GM19099 (cell line): ENCODE measurements around the gene TMEM220.

Source experiments
- POLR2A ChIP-seq: IDR thresholded peaks from 3 replicates; pipeline ENCODE4 v1.6.1; 2011; ENCODE audit warnings: low read depth; ENCODE audit not compliant: insufficient read length; ENCODE audit errors: extremely low read depth

The TMEM220 gene

DNA sequence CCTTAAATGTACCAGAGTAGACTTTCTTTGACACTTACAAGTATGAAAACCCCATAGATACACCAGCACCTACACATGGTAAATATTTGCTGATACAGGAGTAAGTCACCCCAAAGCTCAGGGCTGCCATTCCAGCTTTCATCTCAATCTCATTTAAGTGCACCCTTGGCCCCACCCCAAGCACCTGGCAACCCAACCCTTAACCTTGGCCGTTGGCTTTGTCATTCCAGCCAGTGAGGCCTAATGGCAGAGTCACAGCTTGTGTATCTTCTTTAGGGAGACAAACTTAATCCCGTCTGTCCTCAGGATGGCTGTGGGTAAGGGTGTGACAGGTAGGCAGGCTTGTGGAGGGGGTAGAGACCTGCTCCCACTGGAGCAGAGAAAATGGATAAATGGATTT is 31.5 kb upstream of the TMEM220 start:
- TF ChIP-seq POLR2A, result no peak

DNA sequence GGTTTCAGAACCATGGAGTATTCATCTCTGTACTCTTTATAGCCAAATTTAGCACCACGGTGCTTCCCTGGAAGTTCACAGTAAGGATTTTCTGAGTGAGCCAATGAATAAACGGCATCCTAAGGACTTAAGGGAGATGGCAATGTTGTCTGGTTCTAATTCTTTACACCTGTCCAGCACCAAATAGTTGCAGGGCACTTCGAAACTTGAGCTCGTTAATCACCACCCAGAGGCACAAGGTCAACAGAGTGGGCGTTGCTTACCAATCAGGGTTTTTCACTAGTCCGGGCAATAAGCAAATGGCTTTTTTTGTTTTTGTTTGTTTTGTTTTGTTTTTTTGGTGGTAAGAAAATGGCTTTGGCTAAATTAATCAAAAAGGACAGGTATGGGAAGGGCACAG is 28.2 kb upstream of the TMEM220 start:
- no peak for TF ChIP-seq POLR2A

DNA sequence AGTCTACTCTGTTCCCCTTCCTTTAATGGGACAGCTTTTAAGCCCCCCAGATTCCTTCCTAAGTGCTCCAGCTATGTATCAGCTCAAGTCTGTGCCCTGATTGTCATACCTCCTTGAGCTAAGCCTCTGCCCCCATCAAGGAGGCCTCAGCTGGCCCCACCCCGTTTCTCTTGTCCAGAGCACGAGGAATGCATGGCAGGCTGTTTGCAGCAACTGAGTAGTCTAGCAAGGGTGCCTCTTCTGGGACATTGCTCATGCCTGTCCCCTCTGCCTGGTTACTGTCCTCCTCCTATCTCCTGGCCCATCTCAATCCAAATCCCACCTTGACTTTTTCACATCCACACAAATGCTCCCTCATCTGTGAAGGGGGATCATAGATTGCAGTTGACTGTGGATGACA is 27.8 kb upstream of the TMEM220 start:
- TF ChIP-seq POLR2A, result no peak

DNA sequence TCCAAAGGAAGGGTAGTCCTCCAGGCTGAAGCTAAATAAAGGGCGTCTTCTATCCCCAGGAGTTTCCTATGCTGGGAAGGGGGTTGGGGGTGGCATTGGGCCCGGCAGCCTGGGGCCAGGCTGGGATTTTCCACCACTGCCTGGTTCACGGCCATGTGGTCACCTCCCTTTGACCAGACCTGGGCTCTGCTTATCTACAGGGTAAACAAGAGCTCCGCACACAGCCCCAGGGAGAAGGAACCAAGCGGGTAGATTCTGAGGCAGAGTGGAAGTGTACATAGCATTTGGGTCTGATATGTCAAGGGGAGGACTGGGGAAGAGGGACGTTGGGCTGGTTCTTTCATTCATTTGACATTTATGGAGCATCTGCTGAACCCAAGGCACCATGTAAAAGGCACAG is 27.2 kb upstream of the TMEM220 start:
- no peak for TF ChIP-seq POLR2A

DNA sequence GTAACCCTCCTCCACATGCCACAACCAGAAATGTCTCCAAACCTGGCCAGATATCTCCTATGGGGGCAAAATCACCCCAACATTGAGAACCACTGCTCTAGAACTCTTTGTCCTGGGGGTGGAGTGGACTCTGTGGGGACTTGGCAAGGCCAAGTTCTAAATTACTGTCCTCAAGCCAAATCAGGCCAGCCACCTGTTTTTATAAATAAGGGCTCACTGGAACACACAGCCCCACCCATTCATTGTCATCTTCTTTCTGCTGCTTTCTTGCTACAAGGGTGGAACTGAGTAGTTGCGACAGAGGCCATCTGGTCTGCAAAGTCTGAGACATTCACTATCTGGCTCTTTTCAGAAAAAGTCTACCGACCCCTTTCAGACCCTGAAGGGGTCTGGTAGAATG is 26.8 kb upstream of the TMEM220 start:
- TF ChIP-seq POLR2A, result no peak

DNA sequence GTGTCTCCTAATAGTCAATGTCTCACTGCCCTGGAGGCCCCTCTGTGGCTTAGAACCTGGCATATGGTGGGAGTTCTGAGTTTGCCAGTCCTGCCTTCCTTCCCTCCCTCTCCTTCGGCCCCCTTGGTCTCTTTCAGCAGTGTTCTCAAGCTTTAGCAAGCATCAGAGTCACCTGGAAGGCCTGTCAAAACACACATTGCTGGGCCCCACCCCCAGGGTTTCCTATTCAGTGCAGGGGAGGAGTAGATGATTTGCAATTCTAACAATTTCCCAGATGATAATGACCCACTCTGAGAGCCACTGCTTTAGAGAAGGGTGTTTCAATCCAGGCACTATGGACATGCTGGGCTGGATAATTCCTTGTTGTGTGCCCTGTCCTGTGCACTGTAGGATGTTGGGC is 26.4 kb upstream of the TMEM220 start:
- no peak for TF ChIP-seq POLR2A

DNA sequence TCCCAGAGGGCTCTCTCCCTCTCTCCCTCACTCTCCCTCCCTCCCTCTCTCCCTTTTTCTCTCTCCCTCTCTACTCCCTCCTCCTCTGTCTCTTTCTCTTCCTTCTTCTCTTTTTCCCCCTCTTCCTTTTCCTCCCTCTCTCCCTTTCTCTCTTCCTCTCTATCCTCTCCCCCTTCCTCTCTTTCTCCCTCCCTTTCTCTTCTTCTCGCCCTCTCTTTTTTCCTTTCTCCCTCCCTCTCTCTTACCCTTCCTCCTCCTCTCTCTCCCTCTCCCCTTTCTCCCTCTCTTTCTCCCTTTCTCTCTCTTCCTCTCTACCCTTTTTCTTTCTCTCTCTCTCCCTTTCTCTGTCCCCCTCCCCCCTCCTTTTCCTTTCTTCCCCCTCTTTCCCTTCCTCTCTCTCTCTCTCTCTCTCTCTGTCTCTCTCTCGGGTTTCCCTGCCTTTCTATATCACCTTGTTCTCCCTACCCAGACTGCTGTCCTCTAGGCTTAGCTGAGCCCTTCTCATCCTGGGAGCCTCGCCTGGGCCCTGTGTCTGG is 25.8 kb upstream of the TMEM220 start:
- TF ChIP-seq POLR2A, result no peak

DNA sequence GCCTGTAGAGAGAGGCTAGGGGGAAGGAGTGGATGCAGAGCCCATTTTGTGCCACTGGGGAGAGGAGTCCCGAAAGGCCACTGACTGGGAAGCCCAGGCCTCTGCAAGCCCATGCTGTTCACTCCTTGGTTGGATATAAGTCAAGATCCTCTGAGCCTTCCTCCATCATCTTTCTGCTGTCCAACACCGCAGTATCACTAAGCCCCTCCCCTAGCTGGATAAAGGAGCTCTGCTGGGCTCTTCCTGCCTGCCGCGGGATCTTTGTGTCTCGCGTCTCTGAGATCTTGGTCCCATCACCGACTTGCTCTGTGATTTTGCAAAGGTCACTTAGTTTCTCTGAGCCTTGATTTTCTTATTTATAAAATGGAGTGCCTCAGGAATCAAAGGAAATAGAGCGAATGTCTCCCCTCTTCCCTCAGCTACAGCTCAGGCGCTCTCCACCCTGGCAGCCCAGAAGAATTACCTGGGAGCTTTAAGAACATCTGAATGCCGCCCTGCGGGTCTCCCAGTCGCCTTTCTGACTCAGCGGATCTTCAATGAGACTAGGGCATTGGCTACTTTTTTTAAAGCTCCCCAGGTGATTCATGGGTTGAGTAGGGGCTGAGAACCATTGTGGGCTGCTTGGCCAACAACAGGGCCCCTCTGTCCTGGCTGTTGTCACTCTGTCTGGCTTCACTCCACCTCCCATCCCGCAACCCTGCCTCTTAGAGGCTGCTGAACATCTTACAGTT is 25.2 kb upstream of the TMEM220 start:
- TF ChIP-seq POLR2A, result no peak

DNA sequence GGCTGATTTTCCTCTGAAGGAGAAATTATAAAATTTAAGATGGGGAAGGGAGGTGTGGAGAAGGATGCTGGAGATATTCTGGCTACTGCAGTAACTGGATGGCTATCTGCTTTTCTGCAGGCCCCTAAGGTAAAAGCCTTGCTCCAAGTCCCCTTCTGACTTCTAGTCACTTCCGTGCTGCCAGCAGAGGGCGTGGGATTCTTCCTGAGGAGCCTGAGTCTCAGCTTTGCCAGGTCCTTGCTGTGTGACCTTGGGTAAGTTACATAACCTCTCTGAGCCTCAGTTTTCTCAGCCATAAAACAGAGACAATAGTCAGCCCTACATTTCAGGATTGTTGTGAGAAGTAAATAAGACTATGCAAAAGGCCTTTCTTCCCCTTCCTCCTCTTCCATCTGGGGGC is 24.3 kb upstream of the TMEM220 start:
- no peak for TF ChIP-seq POLR2A

DNA sequence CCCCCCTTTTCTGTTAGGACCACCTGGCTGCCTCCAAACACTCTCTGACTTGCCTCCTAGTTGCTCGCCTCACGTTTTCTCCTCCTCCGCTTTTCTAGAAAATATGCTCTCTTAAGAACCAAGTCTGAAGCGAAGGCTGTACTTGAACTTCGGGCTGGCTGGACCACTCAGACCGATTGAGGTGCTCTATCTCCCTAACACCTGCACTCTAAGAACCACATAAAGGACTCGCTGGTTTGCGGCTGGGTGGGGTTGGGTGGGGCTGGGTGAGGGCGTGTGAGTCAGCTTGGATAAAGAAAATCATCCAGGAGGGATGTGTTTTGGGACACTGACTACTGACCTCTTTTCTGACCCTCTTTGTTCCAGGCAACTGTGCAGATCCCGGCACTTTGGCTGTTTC is 22.9 kb upstream of the TMEM220 start:
- TF ChIP-seq POLR2A, result no peak

DNA sequence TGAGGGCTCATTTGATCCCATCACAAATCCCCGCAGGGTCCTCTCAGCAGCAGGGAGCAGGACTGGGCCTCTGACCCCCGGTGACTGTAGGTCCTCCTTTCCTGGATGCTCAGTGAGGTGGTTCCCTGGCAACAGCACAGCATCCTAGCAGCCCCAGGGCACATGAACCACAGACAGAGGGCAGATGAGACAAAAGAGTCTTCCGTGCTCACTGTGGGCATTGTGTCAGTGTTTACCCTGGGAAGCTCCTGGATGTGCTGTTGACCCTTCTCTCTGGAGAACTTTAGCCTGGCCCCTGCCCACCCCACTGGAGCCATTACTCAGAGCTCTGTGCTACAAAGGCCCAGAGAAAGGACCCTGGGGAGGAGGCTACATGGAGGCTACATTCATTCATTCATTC is 21.7 kb upstream of the TMEM220 start:
- TF ChIP-seq POLR2A, result no peak

DNA sequence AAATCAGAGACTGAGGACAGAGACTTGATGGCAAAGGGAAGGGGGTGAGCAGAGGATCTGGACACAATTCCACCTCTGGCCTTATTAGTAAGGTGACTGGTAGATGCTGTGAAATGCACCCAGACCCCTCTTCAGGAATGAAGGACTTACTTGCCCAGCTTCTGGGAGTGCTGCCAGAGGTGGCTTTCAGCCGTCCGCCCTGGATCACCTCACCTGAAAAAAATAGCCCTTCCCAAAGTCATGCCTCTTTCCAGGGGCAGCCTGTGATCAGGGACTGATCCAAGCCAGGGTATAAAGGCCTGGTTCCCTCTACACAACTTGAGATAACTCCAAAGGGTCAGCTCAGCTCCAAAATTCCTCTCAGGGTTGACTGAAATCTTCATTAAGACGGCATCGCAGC is 20.4 kb upstream of the TMEM220 start:
- TF ChIP-seq POLR2A, result no peak

DNA sequence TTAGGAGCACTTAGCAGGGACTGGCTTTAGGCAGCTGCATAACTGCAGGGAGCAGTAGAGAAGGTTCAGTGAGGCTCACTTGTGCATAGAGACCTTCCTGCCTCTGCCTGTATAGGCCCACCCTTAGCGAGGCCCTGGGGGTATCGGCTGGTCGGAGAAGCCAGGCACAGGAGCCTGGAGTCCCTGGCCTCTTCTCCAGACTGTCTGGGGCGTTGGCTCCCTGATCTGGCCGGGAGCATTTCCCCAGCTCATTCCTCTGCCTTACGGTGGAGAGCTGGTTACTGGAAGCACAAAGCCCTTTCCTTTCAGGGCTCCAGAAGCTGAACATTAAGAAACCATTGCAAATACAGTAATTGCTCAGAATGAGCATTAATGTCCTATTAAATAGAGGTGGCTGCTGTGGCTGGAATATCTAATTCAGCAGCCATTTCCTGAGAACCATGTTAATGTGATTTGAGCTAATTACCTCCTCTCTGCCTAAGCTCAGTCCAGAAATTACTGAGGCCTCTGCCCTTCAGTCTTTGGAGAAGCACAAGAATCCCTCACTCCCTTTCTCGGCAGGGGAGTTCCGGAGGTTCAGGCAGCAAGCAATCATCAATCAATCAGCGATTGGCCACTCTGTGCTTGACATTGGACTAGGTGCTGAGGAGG is 18.8 kb upstream of the TMEM220 start:
- TF ChIP-seq POLR2A, result no peak

DNA sequence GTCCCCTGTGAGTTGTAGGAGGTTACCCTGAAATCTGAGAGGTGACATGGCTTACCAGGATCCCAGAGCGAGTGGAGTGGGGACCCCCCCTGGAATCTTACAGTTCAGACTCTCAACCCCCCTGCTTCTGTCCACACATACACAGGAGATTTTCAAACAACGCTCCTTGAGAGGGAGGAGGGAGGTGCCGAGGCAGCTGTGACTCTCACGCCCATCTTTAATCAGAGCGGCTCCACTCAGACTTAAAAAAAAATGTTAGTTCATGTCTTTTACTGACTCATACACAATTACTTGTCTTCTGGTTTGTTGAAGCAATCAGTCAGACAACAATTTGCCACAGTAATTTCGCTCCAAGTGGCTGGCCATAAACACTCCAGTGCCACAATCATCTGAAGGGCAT is 15.4 kb upstream of the TMEM220 start:
- TF ChIP-seq POLR2A, result no peak

DNA sequence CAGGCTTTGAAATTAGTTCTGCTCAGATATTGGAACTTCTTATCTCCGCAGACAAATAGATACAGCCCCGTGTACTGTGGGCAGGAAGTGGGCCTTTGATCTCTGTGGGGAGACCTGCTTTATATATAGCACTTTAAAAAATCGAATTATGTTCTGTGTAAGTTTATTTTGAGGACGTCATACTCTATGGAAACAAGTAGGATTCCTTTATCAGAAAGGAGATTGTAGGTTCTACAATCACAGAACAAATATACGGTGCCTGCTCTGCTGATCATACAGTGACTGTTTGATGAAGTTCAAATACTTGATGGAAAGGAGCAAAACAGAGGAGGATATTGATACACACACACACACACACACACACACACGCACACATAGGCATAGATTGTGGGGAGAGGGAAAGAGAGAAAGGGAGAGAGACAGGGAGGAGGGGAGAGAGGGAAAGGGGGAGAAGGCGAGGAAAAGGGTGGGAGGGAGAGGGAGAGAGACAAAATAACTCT is 14.7 kb upstream of the TMEM220 start:
- no peak for TF ChIP-seq POLR2A

DNA sequence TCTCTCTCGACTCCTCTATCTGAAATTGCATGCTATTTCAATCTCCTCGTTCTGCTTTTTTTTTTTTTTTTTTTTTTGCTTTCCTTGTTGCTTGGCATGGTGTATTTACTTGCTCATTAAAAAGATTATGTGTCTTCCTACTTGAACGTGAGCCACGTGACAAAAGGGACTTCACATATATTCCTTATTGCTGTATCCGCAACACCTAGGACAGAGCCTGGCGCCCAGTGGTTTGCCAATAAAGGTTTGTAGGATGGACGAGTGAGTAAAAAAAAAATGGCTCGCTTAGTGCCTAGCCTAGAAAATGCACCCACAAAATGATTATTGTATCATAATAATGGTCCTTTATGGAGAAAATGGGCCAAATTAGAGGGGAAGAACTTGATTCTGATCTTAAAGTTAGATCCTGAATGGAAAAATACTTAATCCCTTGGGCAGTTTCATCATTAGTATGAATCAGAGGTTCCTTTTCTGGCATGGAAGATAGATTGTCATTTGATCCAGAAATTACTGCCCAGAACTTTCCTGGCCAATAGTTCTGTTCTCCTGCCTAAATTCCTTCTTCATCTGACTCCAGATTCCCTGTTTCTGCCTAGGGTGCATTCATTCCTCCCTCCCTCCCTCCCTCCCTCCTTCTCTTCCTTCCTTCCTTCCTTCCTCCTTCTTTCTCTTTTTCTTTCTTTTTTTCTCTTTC is 13.6 kb upstream of the TMEM220 start:
- TF ChIP-seq POLR2A, result no peak
